Thyroid gland (tissue), 4 donors: Measurements from ENCODE around the gene TSSK3. TPM values are rescaled to one million over a fixed set of nuclear protein-coding genes. Genes with fewer than 3 reads are reported as not detected.
A peak's percentile ranks its signal among the peaks of the same experiment; 100 is the strongest.
"Not testable (repeated sequence)": the region's sequence is repeated elsewhere in the genome, so short reads cannot be mapped to it uniquely, and the experiment has no call there.

Source experiments
- DNase-seq, 2 donors: peaks; one replicate each; pipeline ENCODE4 v3.0.0-alpha.2; 2019
- H3K27ac ChIP-seq, 3 donors: fragments of 200-600 bp; sonication (generic); 1 replicate in 2 of 3; 2 replicates in 1 of 3; pipeline ENCODE4 v1.5.1; 2016 to 2019; ENCODE audit warnings: mild to moderate bottlenecking in 1 of 3, moderate library complexity in 1 of 3
- H3K27me3 ChIP-seq: fragments of 200-600 bp; sonication (generic); one replicate; pipeline ENCODE4 v1.5.1; 2019
- H3K36me3 ChIP-seq, 2 donors: fragments of 200-600 bp; sonication (generic); one replicate each; pipeline ENCODE4 v1.5.1; 2016 to 2019
- H3K4me1 ChIP-seq, 2 donors: fragments of 200-600 bp; sonication (generic); one replicate each; pipeline ENCODE4 v1.5.1; 2017 to 2019
- H3K4me3 ChIP-seq, 3 donors: fragments of 200-600 bp; sonication (generic); replicated peaks in 1 of 3; 1 replicate in 2 of 3; 2 replicates in 1 of 3; pipeline ENCODE4 v1.5.1; 2016; ENCODE audit warnings: mild to moderate bottlenecking in 1 of 3
- H3K9me3 ChIP-seq: fragments of 200-600 bp; sonication (generic); one replicate; pipeline ENCODE4 v1.5.1; 2017
- POLR2A ChIP-seq, 2 donors: fragments of 450-650 bp; IDR thresholded peaks; one replicate each; pipeline ENCODE4 v1.6.1; 2017; ENCODE audit warnings: antibody characterized with exemption in 2 of 2, mild to moderate bottlenecking in 2 of 2, moderate library complexity in 1 of 2
- WGBS, 2 donors: methylation state at CpG; one replicate each; pipeline ENCODE4 v1.1.5; 2017; 5-methylcytosine and 5-hydroxymethylcytosine counted together
- intact Hi-C: fragments of 100-400 bp; cut with DNase I; formaldehyde crosslinking; loops from one replicate; pipeline ENCODE4 v1.15.1; 2023
- total RNA-seq, 4 donors: library from RNA; depleted of rRNA; stranded (reverse); fragments of >200 nt; gene quantifications; one replicate each; pipeline ENCODE4 v1.2.3, GENCODE V29; 2016
- TF ChIP-seq, protein P1 (sequence below), 6 experiments: fragments of 200-600 bp in 3 of 6; fragments of 450-650 bp in 3 of 6; sonication (generic) in 3 of 6; IDR thresholded peaks; one replicate each; pipeline ENCODE4 v1.5.1; 2016 to 2019; ENCODE audit warnings: antibody characterized with exemption in 6 of 6, mild to moderate bottlenecking in 2 of 6, inconsistent platforms in 1 of 6, moderate library complexity in 1 of 6

Gene TSSK3
- total RNA-seq, 4 donors from 2014 or later: 1.2 to 6.0 (median 2.9) TPM

- H3K4me1 ChIP-seq: peaks cover 19 to 27% of the 10 kb centered on the region in 2 donors
- WGBS, 2 donors: 0 to 1% methylated on average over 33 to 44 of the region's 48 CpGs
Measured at GRCh38 chr1:32394141-32394889, 32.0 kb downstream of the TSSK3 start, which contains the start of gene BSDC1. TSS of gene BSDC1 (minus strand) at chr1:32394441. CDS start at chr1:32394414, 27 bp downstream.

DNA sequence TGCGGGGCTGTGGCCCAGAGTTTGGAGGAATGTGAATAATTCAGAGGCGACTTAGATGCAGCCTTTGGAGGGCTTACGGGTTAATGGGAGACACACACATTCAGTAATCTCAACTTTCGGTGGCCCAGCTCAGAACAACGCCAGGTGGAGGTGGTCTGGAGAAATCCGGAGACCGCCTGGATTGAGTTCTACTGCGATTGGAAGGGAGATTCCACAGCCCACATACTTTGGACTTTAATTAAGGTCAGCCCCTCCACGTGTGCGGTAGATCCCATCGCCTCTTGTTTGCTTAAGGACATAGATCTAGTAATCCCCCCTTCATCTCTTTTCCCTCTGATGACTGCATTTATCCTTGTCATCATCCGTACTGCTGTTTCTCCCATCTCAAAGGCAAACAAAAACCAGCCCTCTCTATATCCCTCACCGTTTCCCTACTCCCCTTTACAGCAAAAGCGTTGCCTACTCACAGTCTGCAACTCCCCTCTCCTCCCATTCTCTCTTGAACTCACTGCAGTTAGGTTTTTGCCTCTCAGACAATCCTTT lies 32.6 kb downstream of the TSSK3 start:
- no peaks in the 10 kb centered on the region for H3K27me3 ChIP-seq
- H3K9me3 ChIP-seq: no peaks in the 10 kb centered on the region
- H3K27ac ChIP-seq: peak overlapping the region; percentile 90 to 94 (median 91)
- peaks cover 0 to 12% of the 10 kb centered on the region in 2 donors for H3K36me3 ChIP-seq
- TF ChIP-seq POLR2A (IDR thresholded peaks at IDR 0.05): no peak
- TF ChIP-seq, protein P1, sequence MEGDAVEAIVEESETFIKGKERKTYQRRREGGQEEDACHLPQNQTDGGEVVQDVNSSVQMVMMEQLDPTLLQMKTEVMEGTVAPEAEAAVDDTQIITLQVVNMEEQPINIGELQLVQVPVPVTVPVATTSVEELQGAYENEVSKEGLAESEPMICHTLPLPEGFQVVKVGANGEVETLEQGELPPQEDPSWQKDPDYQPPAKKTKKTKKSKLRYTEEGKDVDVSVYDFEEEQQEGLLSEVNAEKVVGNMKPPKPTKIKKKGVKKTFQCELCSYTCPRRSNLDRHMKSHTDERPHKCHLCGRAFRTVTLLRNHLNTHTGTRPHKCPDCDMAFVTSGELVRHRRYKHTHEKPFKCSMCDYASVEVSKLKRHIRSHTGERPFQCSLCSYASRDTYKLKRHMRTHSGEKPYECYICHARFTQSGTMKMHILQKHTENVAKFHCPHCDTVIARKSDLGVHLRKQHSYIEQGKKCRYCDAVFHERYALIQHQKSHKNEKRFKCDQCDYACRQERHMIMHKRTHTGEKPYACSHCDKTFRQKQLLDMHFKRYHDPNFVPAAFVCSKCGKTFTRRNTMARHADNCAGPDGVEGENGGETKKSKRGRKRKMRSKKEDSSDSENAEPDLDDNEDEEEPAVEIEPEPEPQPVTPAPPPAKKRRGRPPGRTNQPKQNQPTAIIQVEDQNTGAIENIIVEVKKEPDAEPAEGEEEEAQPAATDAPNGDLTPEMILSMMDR (IDR thresholded peaks at IDR 0.05): no peak
- 1 to 3% methylated on average over 14 of the region's 14 CpGs for WGBS, 2 donors
- DNase-seq: no peak
- H3K4me3 ChIP-seq: peak overlapping the region; percentile 22 to 50 (median 38)
- H3K4me1 ChIP-seq: peaks cover 19 to 27% of the 10 kb centered on the region in 2 donors
- intact Hi-C loops: loop anchor here (10.0 kb wide), 1 partner anchor 170 kb away; the partner anchor contains the start of genes EIF3I and TMEM234

More at GRCh38 chr1:32394141-32394889, 32.0 kb downstream of the TSSK3 start, which contains the start of gene BSDC1:
- Histone ChIP-seq H3K36me3 (peaks cover 0 to 17% of the 10 kb centered on the region in 2 donors), H3K9me3 (no peaks in the 10 kb centered on the region), H3K4me3 (peak within 1 kb of the TSS; percentile 50 to 94 (median 78)), H3K27ac (peak within 1 kb of the TSS; percentile 91 to 94 (median 93)), H3K27me3 (no peaks in the 10 kb centered on the region)
- DNase-seq: peak; percentile 99
- TF ChIP-seq, protein P1 (IDR thresholded peaks at IDR 0.05): peak in 1 of 6 experiments; percentile 13
- TF ChIP-seq POLR2A (IDR thresholded peaks at IDR 0.05): peak; percentile 66 to 96
- intact Hi-C loops: loop anchor here (10.0 kb wide), 1 partner anchor 170 kb away; the partner anchor contains the start of genes EIF3I and TMEM234

GRCh38 chr1:32396524-32396923 lies 34.2 kb downstream of the TSSK3 start:
- DNase-seq, H3K4me3 ChIP-seq, H3K27me3 ChIP-seq, H3K9me3 ChIP-seq, H3K27ac ChIP-seq, H3K36me3 ChIP-seq: not testable (repeated sequence)
- H3K4me1 ChIP-seq: peaks cover 19 to 31% of the 10 kb centered on the region in 2 donors
- 89 to 91% methylated on average over 5 of the region's 5 CpGs for WGBS, 2 donors
- intact Hi-C loops: loop anchor here (10.0 kb wide), 1 partner anchor 172 kb away; the partner anchor contains the start of genes EIF3I and TMEM234

DNA sequence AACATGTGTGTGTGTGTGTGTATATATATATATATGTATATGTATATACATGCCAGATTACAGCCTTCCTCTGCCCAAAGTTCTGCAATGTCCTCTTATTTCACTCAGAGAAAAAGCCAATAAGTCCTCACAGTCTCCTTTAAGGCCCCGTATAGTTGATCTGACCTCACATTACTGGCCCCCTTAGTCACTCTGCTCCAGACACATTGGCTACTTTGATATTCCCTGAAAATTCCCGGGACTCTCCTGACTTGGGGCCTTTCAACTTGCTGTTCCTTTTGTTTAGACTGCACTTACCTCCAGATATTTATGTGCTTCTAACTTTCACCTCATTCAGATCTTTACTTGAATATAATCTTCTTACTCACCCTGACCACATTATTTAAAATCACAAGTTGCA lies 36.1 kb downstream of the TSSK3 start:
- peaks cover 9 to 14% of the 10 kb centered on the region in 2 donors for H3K4me1 ChIP-seq
- TF ChIP-seq POLR2A (IDR thresholded peaks at IDR 0.05): no peak
- TF ChIP-seq, protein P1 (IDR thresholded peaks at IDR 0.05): no peak
- DNase-seq: no peak
- H3K4me3 ChIP-seq: no peak overlapping the region
- WGBS, 2 donors: 72% methylated on average over 2 of the region's 2 CpGs
- H3K27me3 ChIP-seq: no peaks in the 10 kb centered on the region
- no peak overlapping the region for H3K27ac ChIP-seq
- no peaks in the 10 kb centered on the region for H3K36me3 ChIP-seq
- no peaks in the 10 kb centered on the region for H3K9me3 ChIP-seq
- intact Hi-C loops: loop anchor here (10.0 kb wide), 1 partner anchor 174 kb away; the partner anchor contains the start of genes EIF3I and TMEM234

- no peaks in the 10 kb centered on the region for H3K27me3 ChIP-seq
- peaks cover 6 to 11% of the 10 kb centered on the region in 2 donors for H3K4me1 ChIP-seq
- H3K4me3 ChIP-seq: no peak overlapping the region
- TF ChIP-seq POLR2A (IDR thresholded peaks at IDR 0.05): no peak
- TF ChIP-seq, protein P1 (IDR thresholded peaks at IDR 0.05): no peak
- H3K9me3 ChIP-seq: no peaks in the 10 kb centered on the region
- intact Hi-C loops: loop anchor here (10.0 kb wide), 2 partner anchors 175 to 475 kb away; partner anchors contain the start of genes EIF3I, FNDC5 and TMEM234
- H3K27ac ChIP-seq: no peak overlapping the region
- 79 to 83% methylated on average over 4 of the region's 4 CpGs for WGBS, 2 donors
- no peak for DNase-seq
- no peaks in the 10 kb centered on the region for H3K36me3 ChIP-seq
Measured at GRCh38 chr1:32399843-32400242, 37.5 kb downstream of the TSSK3 start.
